ENCODE results near the gene B9D1. TPM values are rescaled to one million over a fixed set of nuclear protein-coding genes. Genes with fewer than 3 reads are reported as not detected.
"Not testable (repeated sequence)": the region's sequence is repeated elsewhere in the genome, so short reads cannot be mapped to it uniquely, and the experiment has no call there.

Gene B9D1
- total RNA-seq, 3 donors from 2014 or later: 14.4 to 29.2 (median 28.4) TPM

- intact Hi-C loops (cut with DNase I; ENCODE audit: low total_unique reads): loop anchor here (5.0 kb wide), 1 partner anchor 97 kb away; no protein-coding TSS in a partner anchor
- Histone ChIP-seq H3K4me3 (no peak overlapping the region), H3K4me1 (peaks cover 0 to 10% of the 10 kb centered on the region in 2 donors), H3K27me3 (no peaks in the 10 kb centered on the region), H3K27ac (no peak overlapping the region), H3K9me3 (no peaks in the 10 kb centered on the region), H3K36me3 (no peaks in the 10 kb centered on the region)
- DNase-seq (ENCODE audit: low spot score in 2 of 2): no peak
- TF ChIP-seq POLR2A (IDR thresholded peaks at IDR 0.05) (no peak), POLR2AphosphoS5 (IDR thresholded peaks at IDR 0.05) (no peak), CTCF (IDR thresholded peaks at IDR 0.05) (no peak)
These were observed 3.4 kb downstream of the B9D1 start for GRCh38 chr17:19359151-19359550.

GRCh38 chr17:19357761-19358160 lies 4.8 kb downstream of the B9D1 start:
- Histone ChIP-seq H3K36me3 (no peaks in the 10 kb centered on the region), H3K27ac (peak overlapping the region in 1 of 2 donors; percentile 48), H3K27me3 (no peaks in the 10 kb centered on the region), H3K4me3 (no peak overlapping the region), H3K4me1 (peaks cover 0 to 10% of the 10 kb centered on the region in 2 donors), H3K9me3 (no peaks in the 10 kb centered on the region)
- intact Hi-C loops (cut with DNase I; ENCODE audit: low total_unique reads): loop anchor here (5.0 kb wide), 1 partner anchor 95 kb away; no protein-coding TSS in a partner anchor
- DNase-seq (ENCODE audit: low spot score in 2 of 2): no peak
- TF ChIP-seq CTCF (IDR thresholded peaks at IDR 0.05) (no peak), POLR2AphosphoS5 (IDR thresholded peaks at IDR 0.05) (no peak)

GRCh38 chr17:19357351-19357750 lies 5.2 kb downstream of the B9D1 start:
- Histone ChIP-seq H3K4me3 (no peak overlapping the region), H3K9me3 (no peaks in the 10 kb centered on the region), H3K27me3 (no peaks in the 10 kb centered on the region), H3K27ac (peak overlapping the region in 1 of 2 donors; percentile 48), H3K4me1 (peaks cover 0 to 10% of the 10 kb centered on the region in 2 donors), H3K36me3 (no peaks in the 10 kb centered on the region)
- intact Hi-C loops (cut with DNase I; ENCODE audit: low total_unique reads): loop anchor here (5.0 kb wide), 1 partner anchor 95 kb away; no protein-coding TSS in a partner anchor
- TF ChIP-seq CTCF (IDR thresholded peaks at IDR 0.05): no peak
- no peak for TF ChIP-seq POLR2AphosphoS5 (IDR thresholded peaks at IDR 0.05)
- no peak for TF ChIP-seq POLR2A (IDR thresholded peaks at IDR 0.05)
- DNase-seq (ENCODE audit: low spot score in 2 of 2): no peak

GRCh38 chr17:19354748-19355147 lies 7.8 kb downstream of the B9D1 start:
- intact Hi-C loops (cut with DNase I; ENCODE audit: low total_unique reads): loop anchor here (5.0 kb wide), 1 partner anchor 92 kb away; no protein-coding TSS in a partner anchor
- Histone ChIP-seq H3K27ac (no peak overlapping the region), H3K36me3 (no peaks in the 10 kb centered on the region), H3K4me3 (no peak overlapping the region), H3K4me1 (no peaks in the 10 kb centered on the region), H3K9me3 (no peaks in the 10 kb centered on the region), H3K27me3 (no peaks in the 10 kb centered on the region)
- TF ChIP-seq POLR2AphosphoS5 (IDR thresholded peaks at IDR 0.05) (no peak), POLR2A (IDR thresholded peaks at IDR 0.05) (no peak), CTCF (IDR thresholded peaks at IDR 0.05) (no peak)
- no peak for DNase-seq (ENCODE audit: low spot score in 2 of 2)

- H3K9me3 ChIP-seq; DNase-seq (ENCODE audit: low spot score in 2 of 2); H3K27me3 ChIP-seq; intact Hi-C loops (cut with DNase I; ENCODE audit: low total_unique reads); H3K36me3 ChIP-seq; H3K4me1 ChIP-seq; H3K27ac ChIP-seq; H3K4me3 ChIP-seq: not testable (repeated sequence)
These were observed 9.1 kb downstream of the B9D1 start for GRCh38 chr17:19353401-19353800.

GRCh38 chr17:19348806-19349205 lies 13.7 kb downstream of the B9D1 start:
- no peaks in the 10 kb centered on the region for H3K27me3 ChIP-seq
- H3K4me3 ChIP-seq: no peak overlapping the region
- peak in 1 of 2 donors; percentile 38 for DNase-seq (ENCODE audit: low spot score in 2 of 2)

More at GRCh38 chr17:19348806-19349205, 13.7 kb downstream of the B9D1 start:
- Histone ChIP-seq H3K36me3 (no peaks in the 10 kb centered on the region), H3K4me1 (peaks cover 0 to 11% of the 10 kb centered on the region in 2 donors), H3K9me3 (no peaks in the 10 kb centered on the region), H3K27ac (no peak overlapping the region)
- TF ChIP-seq CTCF (IDR thresholded peaks at IDR 0.05) (no peak), POLR2AphosphoS5 (IDR thresholded peaks at IDR 0.05) (no peak), POLR2A (IDR thresholded peaks at IDR 0.05) (no peak)
- intact Hi-C loops (cut with DNase I; ENCODE audit: low total_unique reads): no loop called here
